CD4-positive, alpha-beta T cell treated with Interleukin-6 for 4 hours (primary cell): Measurements from ENCODE around the gene GABARAP.

Experiments used
- DNase-seq: peaks from one replicate; pipeline ENCODE4 v3.0.0-alpha.2; 2020; ENCODE audit warnings: mixed read lengths

GABARAP gene

DNA sequence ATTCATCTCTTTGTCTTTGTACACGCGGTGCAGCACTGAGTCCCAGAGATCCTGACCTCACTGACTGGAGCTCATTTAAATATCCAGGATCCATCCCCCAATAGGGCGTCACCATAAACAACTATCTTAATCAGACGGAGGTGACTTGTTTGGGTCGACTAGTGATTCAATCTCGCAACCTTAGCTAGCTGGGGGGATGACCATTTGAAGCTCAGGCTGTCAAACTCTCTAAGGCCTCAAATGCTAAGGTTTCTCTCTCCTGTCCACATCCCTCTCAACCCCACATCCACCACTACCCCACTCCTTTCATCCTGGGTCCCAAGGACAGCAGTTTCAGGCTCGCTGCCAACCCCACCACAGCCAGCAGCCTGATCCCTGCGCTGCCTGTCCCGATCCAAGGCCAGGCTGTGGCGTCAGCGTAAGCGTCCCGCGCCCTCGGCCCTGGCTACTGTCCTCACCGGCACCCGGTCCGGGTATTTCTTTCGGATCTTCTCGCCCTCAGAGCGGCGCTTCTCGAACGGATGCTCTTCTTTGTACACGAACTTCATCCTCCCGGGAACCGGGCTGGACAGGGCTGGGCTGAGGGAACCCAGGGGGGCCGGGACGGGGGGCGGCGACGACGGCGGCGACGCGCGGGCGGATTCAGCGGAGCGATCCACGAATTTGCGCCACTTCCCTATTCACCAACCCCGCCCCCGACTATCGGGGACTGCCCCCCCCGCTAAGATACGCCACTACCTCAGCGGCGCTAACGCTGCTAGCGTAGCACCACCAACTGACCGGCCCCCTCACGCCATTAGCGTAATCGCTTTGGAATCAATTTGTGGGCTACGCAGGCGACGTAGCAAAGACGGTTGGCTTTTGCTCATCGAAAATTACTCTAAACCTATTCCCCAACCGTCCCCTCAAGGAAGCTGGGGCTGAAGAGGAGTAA, at the start of gene GABARAP:
GABARAP (minus strand) TSS at position 667 of the 934 bp plus-strand sequence; CDS start at position 548, 119 bp downstream.
- peak; percentile 93 for DNase-seq

DNA sequence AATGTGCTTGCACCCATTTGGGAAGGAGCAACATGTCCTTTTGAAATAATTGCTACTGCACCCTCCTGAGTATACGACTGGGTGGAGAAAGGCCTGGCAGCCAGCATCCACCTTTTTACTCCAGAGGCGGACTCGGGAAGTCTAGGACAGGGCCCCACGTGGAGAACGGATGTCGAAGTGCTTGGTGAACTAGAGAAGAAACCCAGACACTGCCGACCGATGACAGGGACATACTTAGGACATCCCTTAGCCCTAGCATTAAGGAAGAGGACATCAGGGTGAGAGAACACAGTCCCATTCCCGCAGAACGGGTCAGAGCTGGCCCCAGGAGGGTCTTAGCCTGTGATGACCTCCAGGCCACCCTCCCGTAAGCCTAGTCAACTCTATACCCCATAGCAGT, 48.4 kb upstream of the GABARAP start:
- no peak for DNase-seq

DNA sequence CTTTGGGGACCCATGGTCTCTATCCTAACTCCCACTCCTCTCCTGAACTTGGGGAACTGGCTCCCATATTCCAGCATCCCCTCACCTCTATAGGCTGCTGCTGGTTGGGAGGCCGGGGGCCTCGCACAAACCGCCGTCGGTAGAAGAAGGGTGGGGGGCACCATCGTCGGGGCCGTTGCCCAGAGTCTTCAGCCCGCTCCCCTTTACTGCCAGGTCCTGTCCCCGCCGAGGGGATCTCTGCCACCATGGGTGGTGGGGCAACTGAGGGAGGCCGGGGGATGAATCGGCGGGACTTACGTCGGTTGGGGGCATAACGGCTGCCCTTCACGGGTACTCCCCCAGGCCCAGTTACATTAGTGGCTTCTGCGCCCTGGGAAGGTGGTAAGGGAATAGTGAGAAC, 47.9 kb upstream of the GABARAP start:
- no peak for DNase-seq

DNA sequence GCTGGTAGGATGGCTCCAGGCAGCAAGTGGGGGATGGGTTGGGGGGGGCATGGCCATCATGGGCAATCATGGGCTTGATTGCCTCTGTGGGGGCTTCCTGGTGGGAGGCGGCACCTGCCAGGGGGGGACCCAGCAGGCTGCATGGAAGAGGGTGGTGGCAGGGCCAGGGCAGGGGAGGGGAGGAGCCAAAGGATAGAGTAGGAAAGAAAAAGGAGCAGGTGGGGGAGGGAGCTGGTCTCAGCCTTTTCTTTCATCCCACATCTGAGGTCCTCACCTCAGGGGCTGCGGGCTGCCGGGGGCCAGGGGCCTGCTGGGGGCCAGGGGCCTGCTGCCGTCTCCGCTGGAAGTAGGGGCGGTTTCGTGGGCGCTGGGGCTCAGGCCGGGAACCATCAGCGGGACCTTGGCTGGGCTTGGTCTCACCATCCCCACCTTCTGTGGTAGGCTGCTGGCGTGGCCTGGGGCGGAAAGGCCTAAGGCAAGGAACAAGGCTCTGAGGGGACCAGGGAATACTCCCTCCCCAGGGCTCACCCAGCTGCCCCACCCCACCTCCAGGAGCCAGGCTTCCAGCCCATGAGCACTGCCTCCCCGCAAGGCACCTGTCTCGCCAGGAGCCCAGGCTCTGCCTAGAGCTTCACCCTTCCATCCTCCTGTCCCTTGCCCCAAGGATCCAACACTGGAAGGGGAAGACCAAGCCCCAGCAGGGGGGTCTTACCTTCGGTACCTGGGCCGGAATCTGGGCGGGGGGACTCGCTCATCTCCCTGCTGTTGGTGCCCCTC, 47.2 kb upstream of the GABARAP start:
- no peak for DNase-seq

DNA sequence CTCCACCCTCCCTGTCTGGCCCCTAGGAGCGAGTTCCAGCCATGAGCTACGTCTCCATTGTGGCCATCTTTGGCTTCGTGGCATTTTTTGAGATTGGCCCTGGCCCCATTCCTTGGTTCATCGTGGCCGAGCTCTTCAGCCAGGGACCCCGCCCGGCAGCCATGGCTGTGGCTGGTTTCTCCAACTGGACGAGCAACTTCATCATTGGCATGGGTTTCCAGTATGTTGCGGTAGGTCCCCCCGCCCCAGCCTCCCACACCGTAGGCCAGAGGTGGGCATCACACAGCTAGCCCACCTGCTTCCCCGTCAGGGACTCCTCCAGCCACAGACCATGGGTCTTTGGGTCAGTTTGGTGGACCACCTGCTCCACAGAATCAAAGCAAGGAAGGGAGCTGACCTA, 43.4 kb upstream of the GABARAP start:
- no peak for DNase-seq

DNA sequence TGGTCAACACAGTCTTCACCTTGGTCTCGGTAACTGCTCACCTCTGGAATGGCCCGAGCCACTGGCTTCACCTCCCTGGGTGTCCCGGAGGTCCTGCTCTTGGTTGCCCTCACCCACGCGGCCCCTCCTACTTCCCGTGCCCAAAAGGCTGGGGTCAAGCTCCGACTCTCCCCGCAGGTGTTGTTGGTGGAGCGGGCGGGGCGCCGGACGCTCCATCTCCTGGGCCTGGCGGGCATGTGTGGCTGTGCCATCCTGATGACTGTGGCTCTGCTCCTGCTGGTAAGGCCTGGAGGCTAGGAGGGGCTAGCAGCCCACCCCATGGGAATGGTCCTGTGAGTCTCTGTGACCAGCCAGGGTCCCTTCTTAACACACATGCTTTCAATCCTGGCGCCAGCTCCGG, 42.7 kb upstream of the GABARAP start:
- no peak for DNase-seq

DNA sequence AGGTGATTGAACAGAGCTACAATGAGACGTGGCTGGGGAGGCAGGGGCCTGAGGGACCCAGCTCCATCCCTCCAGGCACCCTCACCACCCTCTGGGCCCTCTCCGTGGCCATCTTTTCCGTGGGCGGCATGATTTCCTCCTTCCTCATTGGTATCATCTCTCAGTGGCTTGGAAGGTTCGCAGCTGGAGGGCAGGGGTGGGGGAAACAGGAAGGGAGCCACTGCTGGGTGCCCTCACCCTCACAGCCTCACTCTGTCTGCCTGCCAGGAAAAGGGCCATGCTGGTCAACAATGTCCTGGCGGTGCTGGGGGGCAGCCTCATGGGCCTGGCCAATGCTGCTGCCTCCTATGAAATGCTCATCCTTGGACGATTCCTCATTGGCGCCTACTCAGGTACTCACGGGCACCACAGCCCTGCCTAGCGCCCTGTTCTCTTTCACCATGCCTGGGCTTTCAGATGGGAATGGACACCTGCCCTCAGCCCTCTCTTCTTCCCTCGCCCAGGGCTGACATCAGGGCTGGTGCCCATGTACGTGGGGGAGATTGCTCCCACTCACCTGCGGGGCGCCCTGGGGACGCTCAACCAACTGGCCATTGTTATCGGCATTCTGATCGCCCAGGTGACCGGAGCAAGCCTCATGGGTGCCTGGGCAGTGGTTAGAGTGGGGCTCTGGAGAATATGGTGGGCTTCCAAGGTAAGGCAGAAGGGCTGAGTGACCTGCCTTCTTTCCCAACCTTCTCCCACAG, 41.4 kb upstream of the GABARAP start:
- DNase-seq, result no peak

DNA sequence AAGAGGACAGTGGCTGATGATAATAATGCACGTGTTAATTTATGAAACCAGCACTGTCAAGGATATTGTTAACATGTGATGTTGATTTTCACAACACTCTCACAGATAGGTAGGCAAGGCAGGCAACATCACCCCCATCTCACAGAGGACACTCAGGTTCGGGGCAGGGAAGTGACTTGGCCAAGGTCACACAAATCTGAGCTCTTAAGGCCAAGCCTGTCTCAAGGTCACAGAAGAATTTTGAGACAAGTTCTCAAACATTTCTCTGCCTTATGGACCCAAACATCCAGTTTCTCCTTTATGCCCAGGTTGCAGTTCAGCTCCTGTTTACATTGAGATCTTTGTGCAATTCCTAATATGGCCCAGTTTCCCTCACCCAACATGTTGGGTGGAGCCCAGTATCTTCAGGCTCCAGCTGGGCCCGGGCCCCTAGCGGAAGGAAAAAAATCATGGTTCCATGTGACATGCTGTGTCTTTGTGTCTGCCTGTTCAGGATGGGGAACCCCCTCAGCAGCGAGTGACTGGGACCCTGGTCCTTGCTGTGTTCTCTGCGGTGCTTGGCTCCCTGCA, 40.6 kb upstream of the GABARAP start:
- no peak for DNase-seq

DNA sequence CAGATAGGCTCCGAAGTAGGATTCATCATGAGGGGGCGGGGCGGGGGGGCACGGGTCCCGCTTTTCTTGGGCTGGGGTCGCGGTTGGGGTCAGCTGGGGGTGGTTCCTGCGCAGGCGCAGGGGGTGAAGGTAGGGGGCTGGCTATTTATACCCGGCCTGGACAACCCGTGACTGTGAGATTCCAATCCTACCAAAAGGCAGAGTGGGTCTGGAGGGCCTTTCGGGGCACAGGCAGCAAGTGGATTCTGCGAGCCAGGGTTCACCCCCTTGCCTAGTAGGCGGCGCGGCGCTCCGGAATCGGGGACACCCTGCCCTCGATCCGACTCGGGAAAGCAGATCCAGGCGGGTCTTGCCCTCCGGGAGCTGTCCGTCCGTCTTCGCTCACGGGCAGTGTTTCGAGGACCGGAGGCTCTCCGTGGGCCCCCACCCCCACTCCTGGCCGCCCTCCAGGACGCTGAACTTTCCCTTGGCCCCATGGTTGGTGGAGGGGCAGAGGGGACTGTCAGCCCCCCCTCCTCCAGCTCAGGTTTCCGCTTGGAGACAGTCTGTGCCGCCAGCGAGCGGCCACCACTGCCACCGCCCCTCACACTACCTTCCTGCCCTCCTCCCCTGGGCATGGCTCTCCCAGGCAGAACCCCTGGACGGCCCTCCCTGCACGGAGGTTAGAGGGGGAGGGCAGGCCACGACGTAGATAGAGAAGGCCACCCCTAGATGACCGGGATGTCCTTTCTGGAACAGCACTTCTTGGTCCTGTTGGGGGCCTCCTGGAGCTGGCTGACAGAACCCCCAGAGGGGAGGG, 39.9 kb upstream of the GABARAP start:
- no peak for DNase-seq

DNA sequence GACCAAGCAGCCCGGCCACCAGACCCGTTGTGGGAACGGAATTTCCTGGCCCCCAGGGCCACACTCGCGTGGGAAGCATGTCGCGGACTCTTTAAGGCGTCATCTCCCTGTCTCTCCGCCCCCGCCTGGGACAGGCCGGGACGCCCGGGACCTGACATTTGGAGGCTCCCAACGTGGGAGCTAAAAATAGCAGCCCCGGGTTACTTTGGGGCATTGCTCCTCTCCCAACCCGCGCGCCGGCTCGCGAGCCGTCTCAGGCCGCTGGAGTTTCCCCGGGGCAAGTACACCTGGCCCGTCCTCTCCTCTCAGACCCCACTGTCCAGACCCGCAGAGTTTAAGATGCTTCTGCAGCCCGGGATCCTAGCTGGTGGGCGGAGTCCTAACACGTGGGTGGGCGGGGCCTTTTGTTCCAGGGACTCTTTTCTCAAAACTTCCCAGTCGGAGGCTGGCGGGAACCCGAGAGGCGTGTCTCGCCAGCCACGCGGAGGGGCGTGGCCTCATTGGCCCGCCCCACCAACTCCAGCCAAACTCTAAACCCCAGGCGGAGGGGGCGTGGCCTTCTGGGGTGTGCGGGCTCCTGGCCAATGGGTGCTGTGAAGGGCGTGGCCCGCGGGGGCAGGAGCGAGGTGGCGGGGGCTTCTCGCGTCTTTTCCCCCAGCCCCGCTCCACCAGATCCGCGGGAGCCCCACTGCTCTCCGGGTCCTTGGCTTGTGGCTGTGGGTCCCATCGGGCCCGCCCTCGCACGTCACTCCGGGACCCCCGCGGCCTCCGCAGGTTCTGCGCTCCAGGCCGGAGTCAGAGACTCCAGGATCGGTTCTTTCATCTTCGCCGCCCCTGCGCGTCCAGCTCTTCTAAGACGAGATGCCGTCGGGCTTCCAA, 39.1 kb upstream of the GABARAP start, which contains the start of gene SLC2A4:
SLC2A4 (plus strand) TSS at position 645 of the 879 bp plus-strand sequence; CDS start at position 862, 217 bp downstream.
- peak; percentile 91 for DNase-seq

DNA sequence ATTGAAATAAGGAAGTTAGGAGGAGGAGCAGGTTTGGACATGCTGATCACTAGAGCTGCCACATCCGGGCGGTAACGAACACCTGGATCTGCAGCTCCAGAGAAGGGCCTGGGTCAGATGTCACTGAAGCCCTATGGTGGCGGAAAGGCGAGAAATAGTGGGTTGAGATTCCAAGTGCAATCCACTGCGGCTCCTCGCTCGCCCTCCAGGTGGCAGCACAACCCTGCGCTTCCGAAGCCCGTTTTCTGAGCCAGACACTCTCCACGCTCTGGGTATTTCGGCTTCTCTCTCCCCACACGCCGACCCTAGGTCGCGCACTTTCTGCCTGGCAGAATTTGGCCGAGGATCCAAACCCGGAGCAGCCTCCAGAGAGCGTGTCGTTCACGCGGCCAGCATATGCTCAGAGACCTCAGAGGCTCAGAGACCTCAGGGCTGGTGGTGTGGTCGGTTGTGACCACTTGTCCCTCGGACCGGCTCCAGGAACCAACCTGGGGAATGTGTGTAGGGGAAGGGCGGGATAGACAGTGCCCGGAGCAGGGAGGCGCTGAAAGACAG, 38.3 kb upstream of the GABARAP start:
- DNase-seq, result peak; percentile 85

DNA sequence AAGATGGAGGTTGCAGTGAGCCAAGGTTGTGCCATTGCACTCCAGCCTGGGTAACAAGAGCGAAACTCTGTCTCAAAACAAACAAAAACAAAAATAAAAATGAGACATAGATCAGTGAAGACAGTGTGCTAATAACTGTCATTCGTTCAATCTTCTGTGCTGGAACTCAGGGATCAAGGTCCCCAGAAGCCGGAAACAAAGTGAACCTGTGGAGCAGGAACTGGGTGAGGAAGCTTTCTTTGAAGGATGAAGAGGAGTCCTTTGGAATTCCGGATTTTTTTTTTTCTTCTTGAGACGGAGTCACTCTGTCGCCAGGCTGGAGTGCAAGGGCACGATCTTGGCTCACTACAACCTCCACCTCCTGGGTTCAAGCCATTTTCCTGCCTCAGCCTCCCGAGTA, 37.2 kb upstream of the GABARAP start:
- DNase-seq, result no peak

DNA sequence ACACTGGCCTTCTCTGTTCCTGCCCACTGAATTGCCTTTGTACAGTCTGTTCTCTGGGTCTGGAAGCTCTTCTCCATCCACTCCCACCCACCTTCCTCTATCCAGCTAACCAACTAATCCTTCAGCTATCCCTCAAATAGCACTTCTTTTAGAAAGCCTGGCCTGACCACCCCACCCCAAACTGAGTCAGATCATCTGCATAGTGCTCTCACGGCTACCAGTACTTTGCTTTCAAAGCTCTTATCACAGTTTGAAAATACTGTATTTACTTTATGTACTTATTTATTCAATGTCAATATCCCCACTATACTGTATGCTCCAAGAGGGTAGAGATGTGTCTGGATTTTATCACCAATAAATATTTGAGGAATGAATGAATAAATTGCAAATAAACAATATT, 24.5 kb upstream of the GABARAP start:
- no peak for DNase-seq

DNA sequence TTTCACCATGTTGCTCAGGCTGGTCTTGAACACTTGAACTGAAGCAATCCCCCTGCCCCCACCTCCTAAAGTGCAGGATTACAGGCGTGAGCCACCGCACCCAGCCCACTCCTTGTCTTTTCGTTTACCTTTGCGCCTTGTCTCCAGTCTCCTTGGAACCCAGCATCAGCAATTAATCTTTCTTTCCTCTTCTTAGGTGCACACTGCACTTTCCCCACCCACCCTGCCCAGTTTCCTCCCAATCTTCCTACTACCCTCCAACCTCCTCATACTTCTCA, 21.5 kb upstream of the GABARAP start:
- no peak for DNase-seq

DNA sequence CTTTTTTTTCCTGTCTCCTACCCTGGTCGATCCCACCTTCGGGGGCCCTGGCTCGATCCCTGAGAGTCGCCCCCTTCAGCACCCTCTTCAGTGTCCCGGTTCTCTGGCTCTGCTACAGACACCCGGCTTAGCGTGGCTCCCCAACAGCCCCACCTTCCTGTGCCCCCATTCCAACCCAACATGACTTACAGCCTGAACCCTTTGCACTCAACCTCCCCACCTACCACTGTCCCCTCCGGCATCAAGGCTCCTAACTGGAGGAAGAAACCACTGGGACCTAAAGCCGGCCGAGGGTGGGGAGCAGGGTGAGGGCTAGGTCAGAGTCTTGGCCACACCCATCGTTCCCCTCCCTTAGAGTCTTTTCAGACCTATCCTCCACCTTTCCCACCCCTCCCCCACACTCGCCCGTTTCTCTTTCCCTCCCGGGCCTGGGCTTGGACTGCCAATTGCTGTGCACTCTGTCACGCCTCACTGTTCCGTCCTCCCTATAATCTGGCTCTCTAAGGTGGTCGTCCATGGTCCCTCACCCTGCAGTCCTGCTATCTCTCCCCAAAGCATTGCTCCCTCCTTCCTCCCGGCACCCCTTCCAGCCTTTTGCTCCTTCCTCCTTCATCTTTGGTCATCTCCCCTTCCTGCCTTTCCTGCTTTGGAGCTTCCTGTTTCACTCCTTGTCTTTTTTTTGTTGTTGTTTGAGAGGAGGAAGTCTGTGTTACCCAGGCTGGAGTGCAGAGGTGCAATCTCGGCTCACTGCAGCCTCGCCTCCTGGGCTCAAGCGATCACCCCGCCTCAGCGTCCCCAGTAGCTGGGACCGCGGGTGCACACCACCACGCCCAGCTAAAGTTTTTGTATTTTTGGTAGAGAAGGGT, 20.9 kb upstream of the GABARAP start:
- DNase-seq, result peak; percentile 23

DNA sequence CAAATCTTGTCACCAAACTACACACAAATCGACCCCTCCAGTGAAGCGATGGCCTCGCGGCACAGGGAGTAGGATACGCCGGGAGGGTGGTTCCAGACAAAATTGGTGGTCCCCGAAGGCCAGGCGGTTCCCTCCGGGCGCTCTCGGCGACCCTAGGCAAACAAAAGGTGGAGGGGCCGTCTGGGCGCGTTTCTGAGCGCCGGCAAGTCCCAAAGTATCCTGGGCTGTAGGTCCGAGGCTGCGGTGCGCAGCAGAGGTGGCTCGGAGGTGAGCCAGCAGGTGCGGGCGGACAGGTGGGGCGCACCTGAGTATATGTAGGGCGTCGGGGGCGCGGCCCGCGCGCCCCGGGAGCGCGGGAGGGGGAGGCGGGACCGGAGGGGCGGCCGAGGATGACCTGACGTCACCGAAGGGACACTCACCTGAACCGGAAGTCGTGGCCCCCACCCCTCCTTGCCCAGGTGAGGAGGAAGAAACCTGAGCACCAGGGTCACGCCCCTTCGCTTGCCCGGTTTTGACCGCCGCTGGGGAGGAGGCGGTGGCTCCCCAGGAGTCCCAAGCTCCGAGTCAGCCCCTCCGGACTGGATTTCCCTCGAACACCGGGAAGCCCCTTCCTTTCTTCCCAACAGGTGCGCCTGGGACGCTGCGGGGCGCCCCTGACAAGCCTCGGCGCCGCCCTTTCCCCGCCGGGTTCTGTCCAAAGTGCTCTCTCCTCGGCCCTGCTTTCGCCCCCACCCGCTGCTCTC, 20.1 kb upstream of the GABARAP start, which contains the start of gene CLDN7:
CLDN7 (minus strand) TSS at position 287 of the 743 bp plus-strand sequence. CDS start 435 bp downstream, outside the sequence.
- peak; percentile 24 for DNase-seq

DNA sequence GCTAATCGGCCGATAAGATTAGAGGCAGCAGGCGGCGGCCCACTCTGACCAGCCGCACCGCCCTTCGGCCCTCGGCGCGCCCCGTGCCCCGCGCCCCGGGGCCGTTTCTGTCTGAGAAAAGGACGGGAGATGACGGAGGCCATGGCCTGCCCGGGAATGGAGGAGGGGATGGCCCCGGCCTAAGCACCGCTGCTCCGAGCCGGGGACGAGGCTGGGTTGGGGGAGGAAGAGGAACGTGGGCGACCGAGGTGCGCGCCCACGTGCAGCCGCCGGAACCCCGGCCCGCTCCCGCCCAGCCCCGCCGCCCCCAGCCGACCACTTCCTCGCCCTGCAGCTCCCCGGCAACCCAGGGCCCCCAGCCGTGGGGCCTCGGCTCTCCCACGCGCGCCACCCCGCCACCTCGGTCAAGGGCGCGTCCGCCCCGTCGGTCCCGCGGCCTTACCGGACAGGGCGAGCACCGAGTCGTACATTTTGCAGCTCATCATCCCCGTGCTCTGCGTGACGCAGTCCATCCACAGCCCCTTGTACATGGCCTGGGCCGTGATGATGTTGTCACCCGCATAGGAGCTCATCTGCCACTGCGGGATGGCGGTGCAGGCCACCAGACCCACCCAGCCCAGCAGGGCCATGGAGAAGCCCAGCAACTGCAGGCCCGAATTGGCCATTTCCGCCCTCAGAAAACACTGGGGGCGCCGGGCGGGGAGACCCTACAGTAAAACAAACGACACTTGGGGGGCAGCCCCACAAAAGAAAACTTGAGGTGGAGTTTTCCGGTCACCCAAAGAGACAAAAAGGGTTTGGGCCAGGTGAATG, 19.3 kb upstream of the GABARAP start:
- peak; percentile 50 for DNase-seq
